Lower leg skin (tissue), 3 donors: ENCODE measurements around the gene SIX5.

Experiments used
- CTCF ChIP-seq, 3 donors: fragments of 450-650 bp; IDR thresholded peaks; one replicate each; pipeline ENCODE4 v1.5.1; 2016; ENCODE audit warnings: antibody characterized with exemption in 3 of 3, mild to moderate bottlenecking in 3 of 3, moderate library complexity in 2 of 3
- POLR2A ChIP-seq, 2 donors: fragments of 450-650 bp; IDR thresholded peaks; one replicate each; pipeline ENCODE4 v1.6.1; 2016 to 2017; ENCODE audit warnings: antibody characterized with exemption in 2 of 2, mild to moderate bottlenecking in 1 of 2, moderate library complexity in 1 of 2

GRCh38 chr19:45765702-45766295, 3.3 kb downstream of the SIX5 start:
- TF ChIP-seq CTCF (IDR thresholded peaks at IDR 0.05) (no peak), POLR2A (IDR thresholded peaks at IDR 0.05) (no peak)
